ENCODE measurements around the gene CISD2. TPM values are rescaled to one million over a fixed set of nuclear protein-coding genes. Genes with fewer than 3 reads are reported as not detected.
A peak's percentile ranks its signal among the peaks of the same experiment; 100 is the strongest.
"Not testable (repeated sequence)": the region's sequence is repeated elsewhere in the genome, so short reads cannot be mapped to it uniquely, and the experiment has no call there.

Gene CISD2
- polyA plus RNA-seq, 1 donor, result 24.7 TPM

DNA sequence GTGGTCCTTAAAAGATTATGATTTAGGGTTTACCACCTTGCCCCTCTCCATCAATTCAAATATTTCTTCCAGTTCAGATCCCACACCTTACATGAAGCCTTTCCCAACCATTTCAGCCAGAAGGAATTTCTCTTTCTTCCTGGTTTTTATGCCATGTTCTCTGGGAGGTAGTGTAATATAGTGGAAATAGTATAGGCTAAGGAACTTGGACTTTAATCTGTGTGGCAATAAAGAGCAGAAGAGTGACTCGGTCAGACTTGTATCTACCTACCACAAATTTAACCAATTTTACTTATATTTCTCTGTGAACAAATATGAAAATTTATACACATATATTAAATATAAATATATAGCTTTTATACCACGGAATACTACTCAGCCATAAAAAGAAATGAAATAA, 18.4 kb upstream of the CISD2 start:
- no peak for DNase-seq

DNA sequence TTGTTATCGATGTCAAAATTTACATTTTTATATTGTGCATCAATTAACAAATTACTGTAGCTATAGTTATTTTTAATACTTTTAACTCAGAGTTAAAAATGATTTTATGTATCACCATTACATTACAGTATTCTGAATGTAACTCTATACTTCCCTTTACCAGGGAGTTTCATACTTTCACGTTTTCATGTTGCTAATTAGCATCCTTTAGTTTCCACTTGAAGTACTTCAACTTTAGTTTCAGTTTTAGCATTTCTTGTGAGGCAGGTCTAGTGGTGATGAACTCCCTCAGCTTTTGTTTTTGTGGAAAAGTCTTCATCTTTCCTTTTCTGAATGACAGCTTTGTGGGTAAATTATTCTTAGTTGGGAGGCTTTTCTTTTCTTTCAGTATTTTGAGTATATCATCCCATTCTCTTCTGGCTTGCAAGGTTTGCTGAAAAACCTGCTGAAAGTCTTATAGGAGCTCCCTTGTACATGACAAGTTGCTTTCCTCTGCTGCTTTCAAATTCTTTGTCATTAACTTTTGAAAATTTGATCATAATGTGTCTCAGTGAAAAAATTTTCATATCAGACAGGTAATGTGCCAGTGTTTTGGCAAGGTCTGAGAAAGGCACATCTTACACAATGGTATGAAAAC, 9.8 kb upstream of the CISD2 start:
- no peak for DNase-seq

DNA sequence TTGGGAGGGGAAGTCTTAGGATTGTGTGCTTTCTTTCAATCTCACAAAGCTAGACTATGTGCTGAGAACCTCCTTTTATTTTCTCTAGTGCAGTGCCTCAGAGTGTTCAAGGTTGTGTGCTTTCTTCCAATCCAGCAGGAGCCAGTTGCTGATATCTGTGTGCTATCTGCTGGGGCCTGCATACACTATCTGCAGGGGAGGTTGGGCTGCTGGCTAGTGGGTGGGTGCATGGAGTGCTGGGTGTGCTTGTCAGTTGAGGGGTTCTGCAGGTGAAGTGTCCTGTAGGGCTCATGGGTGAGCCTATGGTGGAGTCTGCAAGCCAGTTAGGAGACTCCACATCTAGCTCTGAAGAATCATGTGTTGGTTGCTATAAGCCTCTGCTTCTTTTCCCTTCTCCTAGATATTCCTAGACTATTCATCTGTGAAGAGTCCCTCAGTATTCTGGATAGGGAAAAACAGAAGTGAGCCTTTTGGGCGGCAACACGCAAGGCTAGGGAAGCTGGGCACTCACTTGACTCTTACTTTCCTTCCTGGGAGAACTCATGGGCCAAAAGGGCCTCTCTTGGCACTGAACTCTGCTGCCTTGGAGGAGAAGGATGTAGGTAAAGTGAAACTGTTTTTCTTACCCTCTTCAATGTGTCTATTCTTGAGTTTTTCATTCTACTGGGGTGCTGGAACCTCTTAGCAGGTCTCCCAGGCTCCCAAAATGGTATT, 8.0 kb upstream of the CISD2 start:
- no peak for DNase-seq

DNA sequence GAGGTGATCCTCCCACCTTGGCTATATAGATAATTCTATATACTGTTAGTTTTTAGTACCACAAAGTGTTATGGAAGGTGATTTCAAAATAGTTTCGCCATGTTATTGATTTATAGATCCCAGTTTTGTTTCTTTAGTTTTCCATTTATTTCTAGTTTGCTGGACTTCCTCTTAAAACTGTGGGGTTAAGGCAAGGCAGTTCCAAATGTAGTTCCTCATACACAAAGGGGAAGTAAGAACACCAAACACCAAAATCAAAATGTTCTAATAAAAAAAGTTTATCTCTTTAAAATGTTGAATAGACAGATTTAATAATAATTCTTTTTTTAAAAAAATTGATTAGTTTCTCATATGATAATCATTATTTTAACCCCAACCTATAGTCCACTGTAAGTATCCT, 6.8 kb upstream of the CISD2 start:
- DNase-seq, result no peak

DNA sequence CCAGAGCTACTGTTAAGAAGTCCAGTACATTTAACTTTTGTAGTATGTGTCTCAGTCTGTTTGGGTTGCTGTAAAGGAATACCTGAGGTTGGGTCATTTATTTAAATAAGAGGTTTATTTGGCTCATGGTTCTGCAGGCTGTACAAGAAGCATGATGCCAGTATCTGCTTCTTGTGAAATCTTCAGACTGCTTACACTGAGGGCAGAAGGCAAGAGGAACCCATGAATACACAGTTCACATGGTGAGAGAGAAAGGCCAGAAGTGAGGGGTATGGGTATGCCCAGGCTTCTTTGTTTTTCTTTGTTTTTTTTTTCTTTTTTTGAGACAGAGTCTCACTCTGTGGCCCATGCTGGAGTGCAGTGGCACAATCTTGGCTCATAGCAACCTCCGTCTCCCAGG, 6.0 kb upstream of the CISD2 start:
- no peak for DNase-seq

DNA sequence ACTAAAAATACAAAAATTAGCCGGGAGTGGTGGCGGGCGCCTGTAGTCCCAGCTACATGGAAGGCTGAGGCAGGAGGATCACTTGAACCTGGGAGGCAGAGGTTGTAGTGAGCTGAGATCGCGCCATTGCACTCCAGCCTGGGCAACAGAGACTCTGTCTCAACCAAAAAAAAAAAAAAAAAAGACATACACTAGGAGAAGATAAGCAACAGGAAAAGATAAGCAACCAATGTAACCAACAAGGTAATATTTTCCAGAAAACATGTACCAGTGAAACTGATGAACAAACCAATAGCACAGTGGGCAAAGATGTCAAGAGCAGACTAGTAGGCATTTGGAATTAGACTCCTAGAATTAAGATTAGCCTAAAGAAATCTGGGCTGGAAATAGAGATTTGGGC, 3.5 kb upstream of the CISD2 start:
- not testable (repeated sequence) for DNase-seq

DNA sequence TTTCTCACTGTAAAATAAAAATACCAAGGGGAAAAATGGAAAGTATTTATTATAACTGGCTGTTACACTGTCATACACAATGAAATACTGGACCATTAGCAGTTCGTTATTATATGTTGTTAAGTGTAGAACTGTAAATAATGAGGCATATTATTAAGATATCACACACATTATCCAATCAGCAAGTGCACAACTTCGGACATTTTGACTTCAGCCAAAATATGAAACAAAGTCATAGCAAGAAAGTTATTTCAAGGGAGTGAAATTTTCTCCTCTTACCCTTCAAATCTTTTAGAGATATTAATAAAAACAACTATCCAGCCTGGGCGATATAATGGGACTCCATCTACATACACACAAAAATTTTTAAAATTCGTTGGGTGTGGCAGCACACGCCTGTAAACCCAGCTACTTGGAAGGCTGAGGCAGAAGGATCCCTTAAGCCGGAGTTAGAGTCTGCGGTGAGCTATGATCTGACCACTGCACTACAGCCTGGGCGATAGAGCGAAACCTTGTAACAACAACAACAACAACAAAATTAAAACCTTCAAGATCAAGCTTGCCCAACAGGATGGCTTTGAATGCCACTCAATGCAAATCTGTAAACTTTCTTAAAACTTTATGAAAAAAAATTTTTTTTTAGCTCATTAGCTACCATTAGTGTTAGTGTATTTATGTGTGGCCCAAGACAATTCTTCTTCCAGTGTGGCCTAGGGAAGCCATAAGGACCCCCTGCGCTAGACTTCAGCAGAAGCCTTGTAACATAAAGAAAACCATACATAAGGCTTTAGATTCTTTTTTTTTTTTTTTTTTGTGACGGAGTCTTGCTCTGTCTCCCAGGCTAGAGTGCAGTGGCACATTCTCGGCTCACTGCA, 1.3 kb upstream of the CISD2 start:
- DNase-seq, result no peak

DNA sequence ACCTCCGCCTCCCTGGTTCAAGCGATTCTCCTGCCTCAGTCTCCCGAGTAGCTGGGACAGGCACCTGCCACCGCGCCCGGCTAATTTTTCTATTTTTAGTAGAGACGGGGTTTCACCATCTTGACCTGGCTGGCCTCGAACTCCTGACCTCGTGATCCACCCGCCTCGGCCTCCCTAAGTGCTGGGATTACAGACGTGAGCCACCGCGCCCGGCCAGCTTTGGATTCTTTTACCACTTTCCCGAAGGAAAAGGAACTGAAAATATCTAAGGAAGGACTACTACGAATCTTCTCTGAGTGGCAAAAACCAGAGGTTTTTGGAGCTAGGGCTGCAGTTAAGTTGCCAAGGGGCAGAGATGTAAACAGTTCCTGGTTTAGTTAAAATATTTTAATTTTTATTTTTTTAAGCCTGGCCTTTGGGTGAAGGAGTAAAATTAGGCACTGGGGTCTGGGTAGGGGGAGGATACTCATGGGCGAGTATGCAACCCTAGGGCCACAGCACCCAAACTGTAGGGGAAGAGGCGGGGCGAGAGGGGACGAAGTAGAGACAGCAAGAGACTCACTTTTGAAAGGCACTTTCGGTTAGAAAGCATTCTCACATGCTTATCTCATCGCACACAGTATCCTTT, 525 bp upstream of the CISD2 start:
- DNase-seq, result no peak

DNA sequence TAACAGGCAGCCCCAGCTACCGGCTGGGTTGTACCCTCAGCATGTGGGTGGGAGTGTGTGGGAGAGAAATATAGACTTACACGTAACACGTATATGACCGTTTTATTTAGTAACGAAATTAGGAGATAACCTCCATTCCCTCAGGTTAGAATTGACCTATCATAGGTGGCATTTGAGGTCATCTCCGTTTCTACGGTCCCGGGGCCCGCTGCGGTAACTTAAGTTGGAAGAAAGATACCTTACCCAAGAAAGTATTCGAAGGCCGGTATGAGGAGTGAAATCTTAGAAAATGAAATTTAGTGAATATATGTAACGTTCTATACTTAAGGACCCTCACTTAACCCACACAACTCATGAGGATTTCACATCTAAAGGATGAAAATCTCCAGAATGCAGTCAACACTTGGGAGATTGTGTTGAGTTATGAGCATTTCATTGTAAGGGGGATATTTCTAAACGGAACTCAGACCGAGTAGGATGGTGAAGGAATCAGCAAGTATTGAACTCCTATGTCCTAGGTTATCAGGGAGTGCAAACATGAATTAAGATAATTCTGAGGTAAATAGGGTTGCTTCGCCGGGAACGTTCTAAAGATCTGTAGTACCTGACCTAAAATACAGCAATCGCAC, 891 bp downstream of the CISD2 start:
- no peak for DNase-seq

DNA sequence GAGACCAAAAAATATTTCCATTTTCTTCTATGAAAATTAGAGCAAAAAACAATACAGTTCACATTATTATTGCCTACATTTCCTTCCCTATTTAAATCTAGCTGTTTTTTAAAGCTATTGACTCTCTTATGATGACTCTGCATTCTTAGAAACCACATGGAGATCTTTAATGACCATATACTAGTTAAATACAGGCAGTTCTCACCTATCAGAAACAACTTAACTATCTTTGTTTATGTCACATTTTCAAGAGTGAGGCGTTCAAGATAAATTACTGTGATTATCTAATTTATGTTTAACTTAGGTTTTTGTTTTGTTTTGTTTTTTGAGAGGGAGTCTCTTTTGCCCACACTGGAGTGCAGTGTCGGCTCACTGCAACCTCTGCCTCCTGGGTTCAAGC, 3.0 kb downstream of the CISD2 start:
- DNase-seq, result no peak

DNA sequence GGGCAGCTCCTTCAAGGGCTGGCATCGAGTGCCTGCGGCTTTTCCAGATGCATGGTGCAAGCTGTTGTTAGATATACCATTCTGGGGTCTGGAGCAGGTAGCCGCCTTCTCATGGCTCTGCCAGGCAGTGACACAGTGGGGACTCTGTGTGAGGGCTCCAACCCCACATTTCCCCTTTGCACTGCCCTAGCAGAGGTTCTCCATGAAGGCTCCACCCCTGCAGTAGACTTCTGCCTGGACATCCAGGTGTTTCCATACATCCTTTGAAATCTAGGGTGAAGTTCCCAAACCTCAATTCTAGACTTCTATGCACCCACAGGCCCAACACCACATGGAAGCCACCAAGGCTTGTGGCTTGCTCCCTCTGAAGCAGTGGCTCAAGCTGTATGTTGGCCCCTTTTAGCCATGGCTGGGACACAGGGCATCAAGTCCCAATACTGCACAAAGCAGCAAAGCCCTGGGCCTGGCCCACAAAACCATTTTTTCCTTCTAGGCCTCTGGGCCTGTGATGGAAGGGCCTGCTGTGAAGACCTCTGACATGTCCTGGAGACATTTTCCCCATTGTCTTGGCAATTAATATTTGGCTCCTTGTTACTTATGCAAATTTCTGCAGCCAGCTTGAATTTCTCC, 8.8 kb downstream of the CISD2 start:
- not testable (repeated sequence) for DNase-seq

DNA sequence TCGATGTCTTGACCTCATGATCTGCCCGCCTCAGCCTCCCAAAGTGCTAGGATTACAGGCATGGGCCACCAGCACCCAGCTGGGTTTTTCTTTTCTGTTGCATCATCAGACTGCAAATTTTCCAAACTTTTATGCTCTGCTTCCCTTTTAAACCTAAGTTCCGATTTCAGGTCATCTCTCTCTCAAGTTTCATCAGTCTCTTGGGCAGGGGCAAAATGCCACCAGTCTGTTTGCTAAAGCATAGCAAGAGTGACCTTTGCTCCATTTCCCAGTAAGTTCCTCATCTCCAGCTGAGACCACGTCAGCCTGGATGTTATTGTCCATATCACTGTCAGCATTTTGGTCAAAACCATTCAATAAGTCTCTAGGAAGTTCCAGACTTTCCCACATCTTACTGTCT, 9.6 kb downstream of the CISD2 start:
- not testable (repeated sequence) for DNase-seq

DNA sequence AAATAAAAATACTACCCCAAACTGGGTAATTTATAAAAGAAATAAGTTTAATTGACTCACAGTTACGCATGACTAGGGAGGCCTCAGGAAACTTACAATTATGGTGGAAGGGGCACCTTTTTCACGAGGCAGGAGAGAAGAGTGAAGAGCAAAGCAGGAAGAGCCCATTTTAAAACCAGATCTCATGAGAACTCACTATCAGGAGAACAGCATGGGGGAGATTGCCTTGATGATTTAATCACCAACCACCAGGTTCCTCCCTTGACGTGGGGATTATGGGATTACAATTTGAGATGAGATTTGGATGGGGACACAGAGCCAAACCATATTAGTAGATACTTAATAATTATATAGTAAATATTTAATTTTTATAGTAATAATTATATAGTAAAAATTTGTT, 10.1 kb downstream of the CISD2 start:
- no peak for DNase-seq

DNA sequence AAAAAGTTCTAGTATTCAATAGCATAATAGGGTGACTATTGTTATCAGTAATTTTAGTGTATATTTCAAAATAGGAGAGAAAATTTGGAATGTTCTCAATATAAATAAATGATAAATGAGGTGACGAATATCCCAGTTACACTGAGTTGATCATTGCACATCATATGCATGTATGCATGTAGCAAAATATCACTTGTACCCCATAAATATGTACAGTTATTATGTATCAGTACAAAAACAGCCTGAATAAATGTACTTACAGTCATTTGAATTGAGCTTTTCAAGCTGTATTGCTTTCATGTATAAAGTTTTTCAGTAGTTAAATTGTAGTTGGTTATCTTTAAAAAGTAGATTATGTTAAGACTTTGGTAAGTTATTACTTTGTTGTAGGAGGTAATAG, 12.6 kb downstream of the CISD2 start:
- DNase-seq, result no peak

DNA sequence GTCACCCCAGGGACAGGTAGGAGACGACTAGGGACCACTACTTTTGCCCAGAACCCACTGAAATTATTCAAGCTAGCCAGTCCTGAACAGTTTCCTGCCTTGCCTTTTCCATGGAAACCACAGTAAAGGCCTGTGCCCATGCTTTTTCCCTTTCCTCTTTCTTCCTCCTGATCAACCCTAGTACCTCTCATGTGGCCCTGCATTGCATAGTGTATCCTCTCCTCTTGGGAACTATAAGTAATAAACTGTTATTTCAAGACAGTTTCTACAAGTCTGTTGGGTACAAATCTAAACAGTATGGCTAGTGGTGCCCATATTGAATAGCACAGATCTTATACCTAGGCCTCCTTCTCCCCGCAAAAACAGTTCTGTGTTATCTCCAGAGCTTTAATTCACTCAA, 14.5 kb downstream of the CISD2 start:
- no peak for DNase-seq

DNA sequence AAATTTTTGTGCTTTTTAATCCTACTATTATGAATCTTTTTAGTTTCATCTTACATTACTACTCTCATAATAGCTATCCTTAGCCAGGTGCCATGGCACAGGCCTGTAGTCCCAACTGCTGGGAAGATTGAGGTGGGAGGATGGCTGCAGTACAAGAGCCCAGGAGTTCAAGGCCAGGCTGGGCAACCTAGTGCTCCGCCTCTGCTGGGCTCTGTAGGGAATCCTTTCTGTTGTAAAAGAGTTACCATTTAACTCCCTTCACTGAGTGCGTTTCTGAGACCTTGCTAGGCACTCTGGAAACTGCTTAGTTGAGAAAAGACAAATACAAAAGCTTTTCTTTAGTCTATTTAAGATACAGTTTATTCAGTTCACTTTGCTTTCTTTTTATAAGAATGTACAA, 19.8 kb downstream of the CISD2 start:
- DNase-seq, result not testable (repeated sequence)

DNA sequence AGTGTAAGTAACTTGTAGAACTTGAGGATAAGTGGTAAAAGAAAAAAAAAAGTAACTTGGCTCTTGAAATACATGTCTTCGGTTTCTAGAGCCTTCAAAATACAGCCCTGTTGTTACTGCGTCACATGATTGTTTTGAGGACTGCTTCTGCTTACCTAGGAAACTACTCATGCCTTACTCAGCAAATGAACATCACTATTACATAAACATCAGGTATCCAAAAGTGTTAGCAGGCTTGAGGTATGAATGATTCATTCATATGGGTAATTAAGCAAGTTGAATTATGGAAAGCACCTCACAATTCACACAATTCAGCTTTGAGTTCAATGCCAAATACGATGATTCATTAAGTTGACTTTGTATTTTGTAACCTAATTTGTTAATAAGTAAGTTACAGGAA, 21.1 kb downstream of the CISD2 start:
- DNase-seq, result not testable (repeated sequence)

DNA sequence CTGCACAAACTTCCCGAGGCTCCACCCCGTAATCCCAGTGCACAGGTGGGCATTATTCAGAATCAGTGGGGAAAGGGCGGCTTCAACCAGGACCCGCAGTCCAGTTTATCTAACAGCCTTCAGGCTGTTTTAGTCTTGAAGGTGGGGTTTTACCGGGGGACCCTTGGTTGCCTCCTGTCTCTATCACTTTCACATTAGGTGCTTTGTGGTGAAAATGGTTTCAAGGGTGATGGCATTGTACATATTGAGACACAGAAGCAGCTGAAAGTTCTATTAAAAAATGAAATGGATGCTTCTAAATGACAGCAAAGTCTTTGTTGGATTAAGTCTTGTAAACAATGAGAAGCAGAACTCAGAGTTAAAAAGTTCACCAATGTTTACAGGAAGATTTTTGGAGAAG, 27.8 kb downstream of the CISD2 start:
- not testable (repeated sequence) for DNase-seq

DNA sequence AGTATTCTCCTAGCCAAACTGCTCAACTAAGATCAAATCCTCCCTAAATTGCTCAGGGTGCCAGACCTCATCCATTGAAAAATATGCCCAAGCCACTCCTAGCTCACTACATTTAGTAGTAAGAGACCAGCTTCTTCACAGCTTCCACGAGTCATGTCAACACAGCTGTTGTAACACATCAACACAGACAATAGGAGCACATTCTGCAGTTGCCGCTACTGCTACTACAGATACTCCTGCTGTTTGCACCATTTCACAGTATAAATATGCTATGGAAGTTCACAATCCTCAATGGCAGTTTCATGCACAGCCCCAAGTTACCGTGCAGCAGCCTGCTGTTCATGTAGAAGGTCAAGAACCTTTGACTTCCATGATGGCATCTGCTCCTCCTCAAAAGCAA, 28.8 kb downstream of the CISD2 start:
- not testable (repeated sequence) for DNase-seq

DNA sequence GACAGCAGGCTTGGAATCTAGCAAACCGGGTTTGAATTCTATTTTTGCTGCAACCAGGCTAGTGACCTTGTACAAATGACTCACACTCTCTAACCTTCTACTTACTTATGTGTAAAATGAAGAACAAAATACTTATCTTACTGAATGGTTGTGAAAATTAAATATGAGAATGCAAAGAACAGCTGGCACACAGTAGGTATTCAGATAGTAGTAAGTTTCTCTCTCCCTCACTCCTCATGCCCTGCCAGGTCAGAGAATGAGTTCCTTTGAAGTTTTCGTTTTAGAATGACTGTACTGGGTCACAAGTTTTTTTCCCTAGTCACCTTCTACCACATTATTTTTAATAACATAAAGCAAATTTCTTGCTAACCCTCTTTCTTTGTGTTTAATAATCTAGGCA, 33.0 kb downstream of the CISD2 start:
- DNase-seq, result no peak

DNA sequence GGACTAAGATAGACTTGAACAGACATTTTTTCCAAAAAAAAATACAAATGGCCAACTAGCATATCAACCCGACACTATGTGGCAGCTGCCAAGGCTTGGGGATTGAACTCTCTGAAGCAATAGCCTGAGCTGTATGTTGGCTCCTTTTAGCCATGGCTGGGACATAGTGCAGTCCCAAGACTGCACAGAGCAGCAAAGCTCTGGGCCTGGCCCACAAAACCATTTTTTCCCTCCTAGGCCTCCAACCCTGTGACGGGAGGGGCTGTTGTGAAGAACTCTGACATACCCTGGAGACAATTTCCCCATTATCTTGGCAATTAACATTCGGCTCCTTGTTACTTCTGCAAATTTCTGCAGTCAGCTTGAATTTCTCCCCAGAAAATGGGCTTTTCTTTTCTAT, 50.1 kb downstream of the CISD2 start:
- peak; percentile 0 for DNase-seq

DNA sequence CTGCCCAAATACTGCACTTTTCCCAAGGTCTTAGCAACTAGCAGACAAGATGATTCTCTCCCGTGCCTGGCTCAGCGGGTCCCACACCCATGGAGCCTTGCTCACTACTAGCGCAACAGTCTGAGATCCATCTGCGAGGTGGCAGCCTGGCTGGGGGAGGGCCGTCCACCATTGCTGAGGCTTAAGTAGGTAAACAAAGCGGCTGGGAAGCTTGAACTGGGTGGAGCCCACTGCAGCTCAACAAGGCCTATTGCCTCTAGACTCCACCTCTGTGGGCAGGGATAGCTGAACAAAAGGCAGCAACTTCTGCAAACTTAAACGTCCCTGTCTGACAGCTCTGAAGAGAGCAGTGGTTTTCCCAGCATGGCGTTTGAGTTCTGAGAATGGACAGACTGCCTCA, 50.9 kb downstream of the CISD2 start:
- not testable (repeated sequence) for DNase-seq

Measured in hindlimb muscle (tissue), 1 donor.